Activated gamma-delta T cell (primary cell): Measurements from ENCODE around the gene BUB3.
A peak's percentile ranks its signal among the peaks of the same experiment; 100 is the strongest.
"Not testable (repeated sequence)": the region's sequence is repeated elsewhere in the genome, so short reads cannot be mapped to it uniquely, and the experiment has no call there.

Experiments used
- DNase-seq: peaks from one replicate; lab custom pipeline; 2025; lab: John Stamatoyannopoulos, UW

BUB3 gene

GRCh38 chr10:123154711-123155505, 706 bp downstream of the BUB3 start:
- DNase-seq, result peak; percentile 46

- DNase-seq, result no peak
Observed at GRCh38 chr10:123156078-123156477, 1.9 kb downstream of the BUB3 start.

- DNase-seq, result no peak
Observed at GRCh38 chr10:123157210-123157609, 3.0 kb downstream of the BUB3 start.

GRCh38 chr10:123158682-123159081, 4.5 kb downstream of the BUB3 start:
- DNase-seq, result no peak

- DNase-seq, result no peak
Observed at GRCh38 chr10:123160311-123160980, 6.2 kb downstream of the BUB3 start.

- no peak for DNase-seq
Observed at GRCh38 chr10:123164319-123164718, 10.1 kb downstream of the BUB3 start.

GRCh38 chr10:123165445-123166072, 11.4 kb downstream of the BUB3 start:
- no peak for DNase-seq

- DNase-seq, result no peak
Observed at GRCh38 chr10:123166618-123167017, 12.4 kb downstream of the BUB3 start.

GRCh38 chr10:123170961-123171360, 16.8 kb downstream of the BUB3 start:
- DNase-seq, result no peak

- DNase-seq, result not testable (repeated sequence)
Observed at GRCh38 chr10:123171616-123172015, 17.4 kb downstream of the BUB3 start.

- DNase-seq, result no peak
Observed at GRCh38 chr10:123175389-123176387, 21.5 kb downstream of the BUB3 start.

GRCh38 chr10:123178390-123178789, 24.2 kb downstream of the BUB3 start:
- not testable (repeated sequence) for DNase-seq

GRCh38 chr10:123180101-123181090, 26.2 kb downstream of the BUB3 start:
- DNase-seq, result no peak

- DNase-seq, result no peak
Observed at GRCh38 chr10:123183724-123184123, 29.5 kb downstream of the BUB3 start.

GRCh38 chr10:123187781-123188180, 33.6 kb downstream of the BUB3 start:
- DNase-seq, result no peak

- no peak for DNase-seq
Observed at GRCh38 chr10:123191886-123192285, 37.7 kb downstream of the BUB3 start.

- no peak for DNase-seq
Observed at GRCh38 chr10:123194056-123194455, 39.9 kb downstream of the BUB3 start.

GRCh38 chr10:123200531-123200930, 46.3 kb downstream of the BUB3 start:
- no peak for DNase-seq

GRCh38 chr10:123202506-123202905, 48.3 kb downstream of the BUB3 start:
- DNase-seq, result no peak

GRCh38 chr10:123203393-123204126, 49.4 kb downstream of the BUB3 start:
- DNase-seq, result no peak
